T-helper 2 cell treated with Interferon-gamma antibody and Interleukin-4, amounts not matched to agents 5 μg/mL and 100 μg/mL, for 36 hours (primary cell): Measurements from ENCODE around the gene GSE1.

Source experiments
- DNase-seq: peaks from one replicate; pipeline ENCODE4 v3.0.0; 2021; ENCODE audit warnings: low spot score
- H3K27ac Mint-ChIP-seq: one replicate; pipeline ENCODE4 v1.8.0; 2021; ENCODE audit warnings: mild to moderate bottlenecking, mixed read lengths
- H3K27me3 Mint-ChIP-seq: one replicate; pipeline ENCODE4 v1.8.0; 2021; ENCODE audit warnings: low read depth, mixed read lengths
- H3K36me3 Mint-ChIP-seq: one replicate; pipeline ENCODE4 v1.8.0; 2021; ENCODE audit warnings: low read depth, mixed read lengths
- H3K4me1 Mint-ChIP-seq: one replicate; pipeline ENCODE4 v1.8.0; 2021; ENCODE audit warnings: low read depth, mixed read lengths
- H3K4me3 Mint-ChIP-seq: one replicate; pipeline ENCODE4 v1.8.0; 2022; ENCODE audit warnings: mild to moderate bottlenecking, moderate library complexity, mixed read lengths
- H3K9me3 Mint-ChIP-seq: one replicate; pipeline ENCODE4 v1.8.0; 2021; ENCODE audit warnings: mixed read lengths

Gene GSE1

GRCh38 chr16:85658504-85659326, 45.6 kb downstream of the GSE1 start:
- Mint-ChIP-seq H3K9me3 (no peaks in the 10 kb centered on the region), H3K4me1 (peaks cover 3% of the 10 kb centered on the region), H3K36me3 (peaks cover 29% of the 10 kb centered on the region), H3K4me3 (no peak overlapping the region), H3K27ac (no peak overlapping the region), H3K27me3 (no peaks in the 10 kb centered on the region)
- DNase-seq = no peak

- Mint-ChIP-seq H3K27me3 (no peaks in the 10 kb centered on the region), H3K4me3 (no peak overlapping the region), H3K27ac (no peak overlapping the region), H3K36me3 (peaks cover 30% of the 10 kb centered on the region), H3K9me3 (no peaks in the 10 kb centered on the region), H3K4me1 (peaks cover 3% of the 10 kb centered on the region)
- no peak for DNase-seq
Measured at GRCh38 chr16:85659336-85659735, 46.2 kb downstream of the GSE1 start.

DNA sequence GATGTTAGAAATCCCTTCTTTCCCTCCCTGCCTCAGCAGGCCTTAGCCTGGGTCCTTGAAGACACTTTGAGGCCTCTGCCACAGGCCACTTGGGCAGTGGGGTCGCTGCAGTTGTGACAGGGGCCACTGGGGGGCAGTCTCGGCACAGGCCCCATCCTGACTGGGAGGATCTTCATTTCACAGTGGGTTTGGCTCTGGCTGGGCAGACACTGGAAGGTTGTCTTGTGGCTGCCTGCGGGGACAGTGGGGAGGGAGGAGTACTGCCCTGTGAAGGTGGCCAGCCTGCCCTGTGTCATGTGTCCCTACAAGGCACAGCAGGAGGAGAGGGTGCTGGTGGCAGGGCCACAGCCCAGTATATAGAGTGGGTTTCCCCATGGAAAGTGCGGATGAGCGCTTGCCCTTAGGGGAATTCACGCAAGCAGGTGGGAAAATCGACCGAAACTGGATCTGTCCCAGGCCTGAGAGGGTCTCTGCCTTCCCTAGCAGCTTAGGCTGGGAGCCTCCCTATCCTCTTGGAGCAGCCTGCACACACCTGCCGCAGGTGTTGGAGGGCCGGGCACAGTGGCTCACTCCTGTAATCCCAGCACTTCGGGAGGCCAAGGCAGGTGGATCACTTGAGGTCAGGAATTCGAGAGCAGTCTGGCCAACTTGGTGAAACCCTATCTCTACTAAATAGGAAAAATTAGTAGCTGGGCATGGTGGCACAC, 46.8 kb downstream of the GSE1 start:
- no peaks in the 10 kb centered on the region for H3K9me3 Mint-ChIP-seq
- H3K27me3 Mint-ChIP-seq = no peaks in the 10 kb centered on the region
- no peak overlapping the region for H3K27ac Mint-ChIP-seq
- H3K4me1 Mint-ChIP-seq = peaks cover 3% of the 10 kb centered on the region
- H3K4me3 Mint-ChIP-seq = no peak overlapping the region
- H3K36me3 Mint-ChIP-seq = peaks cover 35% of the 10 kb centered on the region
- DNase-seq = peak; percentile 37

DNA sequence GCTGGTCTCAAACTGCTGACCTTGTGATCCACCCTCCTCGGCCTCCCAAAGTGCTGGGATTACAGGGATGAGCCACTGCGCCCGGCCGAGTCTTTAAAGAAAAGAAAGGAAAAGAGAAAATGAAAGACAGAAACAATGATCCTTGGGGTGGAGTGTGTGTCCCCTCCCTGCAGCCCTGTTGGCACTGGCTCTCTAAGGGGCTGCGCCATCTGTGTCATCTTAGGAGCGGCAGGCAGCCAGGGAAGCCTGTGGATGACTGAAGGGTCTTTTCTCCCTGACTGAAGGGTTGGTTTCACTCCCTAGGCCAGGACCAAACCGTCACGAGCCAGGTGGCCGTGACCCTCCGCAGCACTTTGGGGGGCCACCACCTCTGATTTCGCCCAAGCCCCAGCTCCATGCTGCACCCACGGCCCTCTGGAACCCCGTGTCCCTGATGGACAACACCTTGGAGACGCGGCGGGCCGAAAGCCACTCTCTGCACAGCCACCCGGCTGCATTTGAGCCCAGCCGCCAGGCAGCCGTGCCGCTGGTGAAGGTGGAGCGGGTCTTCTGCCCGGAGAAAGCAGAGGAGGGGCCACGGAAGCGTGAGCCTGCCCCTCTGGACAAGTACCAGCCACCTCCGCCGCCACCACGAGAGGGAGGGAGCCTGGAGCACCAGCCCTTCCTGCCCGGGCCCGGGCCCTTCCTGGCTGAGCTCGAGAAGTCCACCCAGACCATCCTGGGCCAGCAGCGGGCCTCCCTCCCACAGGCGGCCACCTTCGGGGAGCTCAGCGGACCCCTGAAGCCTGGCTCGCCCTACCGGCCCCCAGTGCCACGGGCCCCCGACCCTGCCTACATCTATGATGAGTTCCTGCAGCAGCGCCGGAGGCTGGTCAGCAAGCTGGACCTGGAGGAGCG, 48.0 kb downstream of the GSE1 start:
- Mint-ChIP-seq H3K27me3 (no peaks in the 10 kb centered on the region), H3K36me3 (peaks cover 41% of the 10 kb centered on the region), H3K4me3 (no peak overlapping the region), H3K9me3 (no peaks in the 10 kb centered on the region), H3K4me1 (peaks cover 3% of the 10 kb centered on the region), H3K27ac (no peak overlapping the region)
- DNase-seq = no peak

DNA sequence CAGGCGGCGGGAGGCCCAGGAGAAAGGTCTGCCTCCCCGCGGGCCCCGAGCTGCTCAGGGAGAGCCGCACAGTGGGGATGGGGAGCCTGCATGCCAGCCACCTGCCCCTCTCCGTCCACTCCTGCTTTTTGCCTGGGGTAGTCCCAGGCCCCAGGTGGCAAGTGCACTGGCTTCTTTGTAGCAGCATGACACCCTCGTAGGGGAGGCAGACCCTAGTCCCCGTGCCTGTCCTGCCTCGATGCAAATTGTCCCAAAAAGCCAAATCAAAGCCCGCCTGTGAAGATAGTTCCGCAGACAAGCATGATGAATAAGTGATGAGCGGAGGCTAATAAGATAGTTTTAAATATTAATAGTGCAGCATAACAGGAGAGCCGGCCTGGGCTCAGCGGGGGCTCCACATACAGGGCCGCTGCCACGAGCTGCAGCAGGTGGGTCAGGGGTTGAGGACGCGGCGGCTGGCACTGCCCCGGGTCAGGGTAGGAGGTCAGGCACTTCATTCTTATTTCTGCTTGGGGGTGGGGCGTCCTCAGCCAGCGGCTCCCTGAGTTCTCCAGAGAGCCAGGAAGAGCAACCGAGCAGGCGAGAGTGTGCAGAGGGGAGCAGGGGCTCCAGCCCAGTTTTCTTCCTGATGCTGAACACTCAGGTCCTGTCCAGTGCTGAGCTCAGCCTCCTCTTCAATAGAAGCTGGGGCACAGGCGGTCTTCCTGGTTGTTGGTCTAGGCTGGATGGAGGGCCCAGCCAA, 48.8 kb downstream of the GSE1 start:
- Mint-ChIP-seq H3K27me3 (no peaks in the 10 kb centered on the region), H3K4me1 (peaks cover 3% of the 10 kb centered on the region), H3K9me3 (no peaks in the 10 kb centered on the region), H3K27ac (no peak overlapping the region), H3K4me3 (no peak overlapping the region), H3K36me3 (peaks cover 46% of the 10 kb centered on the region)
- DNase-seq = no peak

DNA sequence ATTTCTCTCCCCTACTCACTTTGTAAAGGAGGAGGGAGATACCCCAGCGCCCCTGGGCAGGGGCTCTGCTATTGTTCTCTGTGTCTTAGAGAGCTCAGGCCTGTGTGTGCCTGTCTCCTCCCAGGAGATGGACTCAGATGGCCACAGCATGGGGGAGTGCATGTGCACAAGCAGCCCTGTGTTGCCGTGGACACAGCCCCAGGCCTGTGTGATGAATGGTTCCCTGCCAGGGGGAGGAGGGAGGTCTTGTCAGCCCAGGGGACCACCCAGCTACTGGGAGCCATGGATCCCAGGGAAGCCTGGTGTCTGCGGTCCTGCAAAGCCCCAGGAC, 49.3 kb downstream of the GSE1 start:
- Mint-ChIP-seq H3K4me3 (no peak overlapping the region), H3K27me3 (no peaks in the 10 kb centered on the region), H3K27ac (no peak overlapping the region), H3K4me1 (peaks cover 3% of the 10 kb centered on the region), H3K9me3 (no peaks in the 10 kb centered on the region), H3K36me3 (peaks cover 47% of the 10 kb centered on the region)
- DNase-seq = no peak

DNA sequence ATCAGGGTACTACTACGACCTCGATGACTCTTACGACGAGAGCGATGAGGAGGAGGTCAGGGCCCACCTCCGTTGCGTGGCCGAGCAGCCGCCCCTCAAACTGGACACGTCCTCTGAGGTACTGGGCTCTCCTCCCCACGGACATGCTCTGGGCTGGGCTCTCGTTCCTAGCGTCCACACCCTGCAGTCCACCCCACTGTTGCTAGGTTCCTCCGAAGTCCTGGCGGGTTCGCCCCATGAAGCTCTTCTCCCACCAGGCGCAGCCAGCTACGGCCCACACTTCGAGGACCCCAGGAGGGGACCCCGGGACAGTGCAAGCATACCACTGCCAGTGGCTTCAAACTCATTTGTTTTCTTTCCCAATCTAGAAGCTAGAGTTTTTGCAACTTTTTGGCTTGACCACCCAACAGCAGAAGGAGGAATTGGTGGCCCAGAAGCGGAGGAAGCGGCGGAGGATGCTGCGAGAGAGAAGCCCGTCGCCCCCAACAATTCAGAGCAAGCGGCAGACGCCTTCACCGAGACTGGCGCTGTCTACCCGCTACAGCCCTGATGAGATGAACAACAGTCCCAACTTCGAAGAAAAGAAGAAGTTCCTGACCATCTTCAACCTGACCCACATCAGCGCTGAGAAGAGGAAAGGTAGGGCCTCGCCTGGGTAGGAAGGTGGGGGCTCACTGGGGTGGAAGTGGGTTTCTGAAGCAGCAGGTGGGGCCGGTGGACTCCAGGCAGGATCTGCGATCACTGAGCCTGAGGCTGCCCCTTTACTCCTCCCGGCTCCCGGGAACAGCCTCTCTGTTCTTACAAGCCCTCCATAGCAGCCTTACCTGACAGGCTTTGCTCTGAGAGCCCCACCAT, 50.1 kb downstream of the GSE1 start:
- H3K27ac Mint-ChIP-seq = no peak overlapping the region
- H3K36me3 Mint-ChIP-seq = peaks cover 49% of the 10 kb centered on the region
- H3K4me3 Mint-ChIP-seq = no peak overlapping the region

GRCh38 chr16:85663891-85664321, 50.8 kb downstream of the GSE1 start:
- H3K9me3 Mint-ChIP-seq = no peaks in the 10 kb centered on the region

More for the DNA sequence above, 50.1 kb downstream of the GSE1 start:
- Mint-ChIP-seq H3K27me3 (no peaks in the 10 kb centered on the region), H3K4me1 (peaks cover 3% of the 10 kb centered on the region), H3K9me3 (no peaks in the 10 kb centered on the region)
- DNase-seq = no peak

DNA sequence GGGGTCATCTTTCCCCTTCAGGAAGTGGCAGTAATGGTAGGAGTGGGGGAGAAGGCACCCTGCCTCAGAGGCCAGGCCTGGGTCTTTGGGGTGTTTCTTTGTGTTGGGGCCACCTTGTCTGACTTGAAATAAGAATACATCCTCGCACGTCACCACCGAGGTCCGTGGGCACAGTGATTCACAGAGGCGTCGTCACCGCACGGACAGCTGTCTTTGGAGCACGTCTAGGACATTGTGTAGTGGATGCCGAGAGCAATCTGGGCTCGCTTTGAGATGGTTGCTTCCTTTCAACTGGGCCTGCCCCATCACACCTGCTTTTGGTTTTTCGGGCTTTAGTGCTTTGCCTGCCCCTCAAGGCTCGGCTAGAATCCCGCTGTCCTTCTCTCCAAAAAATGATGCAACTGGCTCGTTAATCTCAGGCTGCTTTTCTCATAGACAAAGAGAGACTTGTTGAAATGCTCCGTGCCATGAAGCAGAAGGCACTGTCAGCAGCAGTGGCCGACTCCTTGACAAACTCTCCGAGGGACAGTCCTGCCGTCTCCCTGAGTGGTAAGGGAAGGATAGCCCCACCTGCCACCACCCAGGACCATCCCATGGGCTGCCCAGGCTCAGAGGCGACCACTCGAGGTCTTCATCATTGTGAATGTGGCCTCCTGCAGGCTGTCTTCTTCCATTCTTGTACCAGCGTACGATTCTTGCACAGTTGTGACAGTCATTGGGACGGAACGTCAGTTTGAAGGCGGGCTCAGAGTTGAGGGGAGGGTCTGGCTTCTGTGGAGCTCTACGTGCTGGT, 51.7 kb downstream of the GSE1 start:
- no peak overlapping the region for H3K4me3 Mint-ChIP-seq
- no peaks in the 10 kb centered on the region for H3K9me3 Mint-ChIP-seq
- H3K4me1 Mint-ChIP-seq = peaks cover under 1% of the 10 kb centered on the region
- no peak for DNase-seq
- H3K27me3 Mint-ChIP-seq = no peaks in the 10 kb centered on the region
- peaks cover 48% of the 10 kb centered on the region for H3K36me3 Mint-ChIP-seq
- no peak overlapping the region for H3K27ac Mint-ChIP-seq

More at GRCh38 chr16:85663891-85664321, 50.8 kb downstream of the GSE1 start:
- DNase-seq = no peak
- no peak overlapping the region for H3K27ac Mint-ChIP-seq
- peaks cover 49% of the 10 kb centered on the region for H3K36me3 Mint-ChIP-seq
- H3K27me3 Mint-ChIP-seq = no peaks in the 10 kb centered on the region
- H3K4me3 Mint-ChIP-seq = no peak overlapping the region
- H3K4me1 Mint-ChIP-seq = peaks cover 3% of the 10 kb centered on the region

DNA sequence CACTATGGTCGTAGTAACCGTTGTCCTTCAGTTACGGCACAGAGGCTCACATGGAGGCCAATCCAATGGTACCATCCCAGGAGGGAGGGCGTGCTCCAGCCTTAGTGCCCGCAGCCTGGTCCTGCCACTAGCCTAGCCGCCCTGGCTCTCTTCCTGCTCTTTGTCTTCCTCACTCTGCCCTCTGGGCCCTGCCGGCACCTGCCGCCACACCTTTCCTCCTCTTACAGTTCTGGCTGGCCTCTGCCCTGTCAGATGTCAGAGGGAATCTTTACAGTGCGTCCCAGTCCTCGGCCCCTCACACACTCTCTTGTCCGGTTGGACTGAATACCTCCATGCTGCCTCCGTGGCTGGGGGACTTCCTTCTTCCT, 52.2 kb downstream of the GSE1 start:
- Mint-ChIP-seq H3K27me3 (no peaks in the 10 kb centered on the region), H3K9me3 (no peaks in the 10 kb centered on the region), H3K4me3 (no peak overlapping the region), H3K27ac (no peak overlapping the region), H3K36me3 (peaks cover 51% of the 10 kb centered on the region), H3K4me1 (no peaks in the 10 kb centered on the region)
- DNase-seq = no peak

DNA sequence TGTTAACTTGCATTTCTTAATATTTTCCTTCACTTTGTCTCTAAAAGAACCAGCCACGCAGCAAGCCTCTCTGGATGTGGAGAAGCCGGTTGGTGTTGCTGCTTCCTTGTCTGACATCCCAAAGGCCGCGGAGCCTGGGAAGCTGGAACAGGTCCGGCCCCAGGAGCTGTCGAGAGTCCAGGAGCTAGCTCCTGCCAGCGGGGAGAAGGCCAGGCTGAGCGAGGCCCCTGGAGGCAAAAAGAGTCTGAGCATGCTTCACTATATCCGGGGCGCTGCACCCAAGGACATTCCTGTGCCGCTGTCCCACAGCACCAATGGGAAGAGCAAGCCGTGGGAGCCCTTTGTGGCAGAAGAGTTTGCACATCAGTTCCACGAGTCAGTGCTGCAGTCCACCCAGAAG, 52.8 kb downstream of the GSE1 start:
- H3K9me3 Mint-ChIP-seq = no peaks in the 10 kb centered on the region
- H3K36me3 Mint-ChIP-seq = peaks cover 54% of the 10 kb centered on the region
- no peak overlapping the region for H3K4me3 Mint-ChIP-seq
- H3K4me1 Mint-ChIP-seq = no peaks in the 10 kb centered on the region
- no peaks in the 10 kb centered on the region for H3K27me3 Mint-ChIP-seq
- no peak overlapping the region for H3K27ac Mint-ChIP-seq
- DNase-seq = no peak

GRCh38 chr16:85667261-85667660, 54.1 kb downstream of the GSE1 start:
- no peak overlapping the region for H3K27ac Mint-ChIP-seq
- H3K4me3 Mint-ChIP-seq = no peak overlapping the region
- DNase-seq = no peak
- no peaks in the 10 kb centered on the region for H3K9me3 Mint-ChIP-seq
- H3K27me3 Mint-ChIP-seq = no peaks in the 10 kb centered on the region
- H3K36me3 Mint-ChIP-seq = peaks cover 53% of the 10 kb centered on the region
- H3K4me1 Mint-ChIP-seq = no peaks in the 10 kb centered on the region
